ENCODE data around the gene MOV10.

MOV10 gene

GRCh38 chr1:112743174-112744008 lies 68.9 kb downstream of the MOV10 start:
- no peak for DNase-seq (ENCODE audit: low spot score)

GRCh38 chr1:112744009-112744578 lies 69.6 kb downstream of the MOV10 start:
- no peak for DNase-seq (ENCODE audit: low spot score)

GRCh38 chr1:112748396-112748795 lies 73.9 kb downstream of the MOV10 start:
- no peak for DNase-seq (ENCODE audit: low spot score)
